KBM-7 (cell line): ENCODE results near the gene THBS2.
A peak's percentile ranks its signal among the peaks of the same experiment; 100 is the strongest.
"Not testable (repeated sequence)": the region's sequence is repeated elsewhere in the genome, so short reads cannot be mapped to it uniquely, and the experiment has no call there.

Experiments used
- DNase-seq: peaks from one replicate; pipeline ENCODE4 v3.0.0-alpha.2; 2015
- in situ Hi-C: fragments of 300-500 bp; cut with MboI; formaldehyde crosslinking; loops from 2 replicates; pipeline ENCODE4 v1.14.3; 2020; ENCODE audit warnings: low sequenced_read_pairs, low pct_unique_long_range_greater_than_20kb, mixed read lengths

The THBS2 gene

DNA sequence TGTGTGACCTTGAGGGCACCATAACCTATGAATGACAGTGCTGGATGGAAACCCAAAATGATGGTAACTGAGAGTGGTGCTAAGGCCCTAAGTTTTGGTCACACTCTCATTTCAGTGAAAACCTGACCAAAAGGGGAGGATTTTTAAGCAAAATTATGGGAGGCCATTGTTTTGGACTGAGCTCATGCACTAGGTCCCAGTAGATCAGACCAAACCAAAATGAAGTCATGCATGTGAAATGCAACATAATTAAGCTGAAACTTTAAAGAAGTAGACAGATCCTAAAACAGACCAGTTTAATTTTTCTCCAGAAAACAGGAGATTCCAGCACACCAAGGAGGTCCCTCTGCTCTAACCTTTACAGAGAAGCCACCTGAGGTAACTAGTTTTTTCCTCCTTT, 24.0 kb upstream of the THBS2 start:
- in situ Hi-C loops = no loop called here

DNA sequence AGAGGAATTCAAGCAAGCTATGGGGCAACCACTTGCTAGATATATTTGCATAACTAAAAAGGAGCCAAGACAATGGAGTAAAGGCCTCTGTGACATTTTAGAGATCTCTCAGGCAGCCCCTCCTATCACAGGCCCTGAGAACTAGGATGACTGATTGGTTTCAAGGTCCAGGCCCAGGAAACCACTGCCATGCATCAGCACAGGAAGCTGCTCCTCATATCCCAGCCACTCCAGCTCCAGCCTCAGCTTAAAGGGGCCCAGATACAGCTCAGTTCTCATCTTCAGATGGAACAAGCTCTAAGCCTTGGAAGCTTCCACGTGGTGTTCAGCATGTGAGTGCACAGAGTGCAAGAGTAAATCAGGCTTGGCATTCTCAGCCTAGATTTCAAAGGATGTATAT, 21.1 kb upstream of the THBS2 start:
- no peak for DNase-seq

More for the DNA sequence above, 24.0 kb upstream of the THBS2 start:
- no peak for DNase-seq

DNA sequence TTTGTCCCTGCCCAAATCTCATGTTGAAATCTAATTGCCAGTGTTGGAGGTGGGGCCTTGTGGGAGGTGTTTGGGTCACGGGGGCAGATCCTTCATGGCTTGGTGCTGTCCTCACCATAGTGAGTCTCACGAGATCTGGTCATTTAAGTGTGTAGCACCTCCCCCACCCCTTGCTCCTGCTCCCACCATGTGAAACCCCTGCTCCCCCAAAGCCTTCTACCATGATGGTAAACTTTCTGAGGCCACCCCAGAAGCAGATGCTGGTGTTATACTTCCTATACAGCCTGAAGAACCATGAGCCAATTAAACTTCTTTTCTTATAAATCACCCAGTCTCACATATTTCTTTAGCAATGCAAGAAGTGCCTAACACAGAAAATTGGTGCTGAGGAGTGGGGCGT, 19.9 kb upstream of the THBS2 start:
- DNase-seq = no peak
- in situ Hi-C loops = no loop called here

More for the DNA sequence above, 21.1 kb upstream of the THBS2 start:
- in situ Hi-C loops = no loop called here

- in situ Hi-C loops = no loop called here
- no peak for DNase-seq
These were observed 18.2 kb upstream of the THBS2 start for GRCh38 chr6:169271877-169272216.

DNA sequence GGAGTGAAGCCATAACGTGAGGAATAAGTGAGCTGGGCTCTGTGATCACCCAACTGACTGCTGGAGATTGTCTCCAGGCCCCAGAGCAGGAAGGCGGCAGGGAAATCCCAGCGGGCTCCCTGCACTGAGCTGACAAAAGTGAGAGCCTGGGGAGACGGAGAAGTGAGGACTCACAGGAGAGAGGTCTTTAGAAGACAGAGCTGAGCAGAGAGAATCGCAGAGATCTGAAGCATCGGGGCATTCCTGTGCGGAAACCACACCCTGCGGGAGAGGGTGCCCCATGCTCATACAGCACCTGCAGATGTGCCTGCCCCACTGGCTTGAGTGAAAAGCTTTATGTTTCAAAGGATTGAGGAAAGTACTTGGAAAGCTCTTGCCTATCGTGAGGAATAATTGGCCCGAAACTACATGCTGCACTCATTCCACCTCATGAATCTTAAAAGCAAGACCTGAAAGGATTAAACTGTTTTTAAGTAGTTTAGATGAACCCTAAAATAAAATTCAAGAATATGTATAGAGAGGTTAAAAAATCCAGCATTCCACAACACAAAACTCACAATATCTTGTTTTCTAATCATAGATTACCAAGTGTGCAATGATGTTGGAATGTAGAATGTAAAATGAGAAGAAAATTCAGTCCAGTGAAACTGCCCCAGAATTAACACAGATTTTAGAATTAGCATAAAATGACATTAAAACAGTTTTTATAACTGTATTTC, 17.7 kb upstream of the THBS2 start:
- no peak for DNase-seq
- in situ Hi-C loops = no loop called here

- DNase-seq, in situ Hi-C loops: not testable (repeated sequence)
These were observed 16.4 kb upstream of the THBS2 start for GRCh38 chr6:169270077-169270380.

DNA sequence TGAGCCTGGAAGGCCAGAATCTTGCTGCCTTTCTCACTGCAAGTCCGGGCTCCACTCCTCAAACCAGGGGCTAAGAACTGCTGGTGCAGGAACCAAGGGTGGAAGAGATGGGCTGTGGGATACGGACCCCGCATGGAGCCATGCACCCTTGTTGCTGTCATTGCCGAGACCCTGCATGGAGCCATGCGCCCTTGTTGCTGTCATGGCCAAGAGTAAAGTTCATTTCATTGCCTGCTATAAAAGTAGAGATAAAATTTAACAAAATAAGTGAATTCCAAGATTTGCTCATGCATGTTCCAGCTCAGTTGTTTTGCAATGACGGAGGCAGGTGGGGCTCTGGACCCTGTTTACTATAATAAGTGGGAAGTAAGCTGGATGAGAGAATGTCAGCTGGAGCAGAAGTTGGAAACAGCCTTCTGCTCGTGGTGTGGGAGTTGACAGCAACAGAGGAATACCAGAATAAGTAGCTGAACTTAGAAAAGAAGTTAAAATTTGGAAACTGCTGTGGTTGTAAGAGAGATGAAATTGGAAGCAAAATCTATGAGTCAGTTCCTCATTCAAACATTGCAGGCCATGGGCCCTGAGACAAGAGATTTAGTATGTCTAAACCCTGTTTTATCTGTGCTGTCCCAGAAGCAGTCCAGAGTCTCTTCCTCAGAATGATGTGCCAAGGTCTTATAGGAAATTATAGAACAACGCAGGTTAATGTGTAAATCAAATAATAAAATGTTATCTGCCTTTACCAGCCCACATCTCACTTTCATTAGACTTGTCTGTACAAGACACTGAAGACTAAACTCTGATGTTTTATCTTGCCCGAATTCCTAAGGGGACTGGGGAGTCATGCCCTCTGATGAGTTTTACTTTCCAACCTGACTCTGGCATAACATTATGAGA, 15.8 kb upstream of the THBS2 start:
- peak; percentile 7 for DNase-seq
- in situ Hi-C loops = no loop called here

DNA sequence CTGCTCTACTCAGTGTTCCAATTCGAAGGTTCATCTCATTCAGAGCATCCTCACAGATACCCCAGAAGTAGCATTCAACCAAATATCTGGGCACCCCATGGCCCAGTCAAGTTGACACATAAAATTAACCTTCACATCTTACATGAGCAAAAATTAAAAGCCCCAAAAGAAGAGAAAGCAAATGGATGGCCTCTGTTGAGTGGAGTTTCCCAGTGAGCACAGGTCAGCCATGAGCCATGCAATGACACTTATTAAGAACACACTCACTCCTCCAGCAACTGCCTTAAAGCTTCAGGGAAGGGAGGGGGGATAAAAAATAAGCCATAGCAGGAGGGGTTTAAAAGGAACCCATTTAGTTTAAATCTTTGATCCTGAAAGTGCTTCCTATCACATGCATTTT, 14.6 kb upstream of the THBS2 start:
- no peak for DNase-seq
- in situ Hi-C loops = no loop called here

GRCh38 chr6:169266746-169267591, 13.3 kb upstream of the THBS2 start:
- DNase-seq = no peak
- in situ Hi-C loops = no loop called here

DNA sequence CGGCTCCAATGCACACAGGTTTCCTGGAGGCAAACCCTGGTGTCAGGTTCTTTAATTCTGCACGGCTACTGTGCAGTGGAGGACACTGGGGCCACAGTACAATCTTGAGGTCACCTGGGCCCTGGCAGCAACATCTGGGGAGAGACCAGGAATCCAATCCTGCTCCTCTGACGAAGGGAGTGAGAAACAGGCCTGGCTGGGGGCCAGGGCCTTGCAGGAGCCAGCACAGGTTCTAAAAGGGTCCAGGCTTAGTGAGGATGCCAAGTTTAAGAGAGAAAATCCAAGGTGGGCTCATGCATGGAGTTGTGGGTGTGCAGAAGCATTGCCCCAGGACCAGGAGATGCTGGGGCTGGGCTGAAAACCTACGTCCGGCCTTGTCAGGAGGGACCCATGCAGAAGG, 12.6 kb upstream of the THBS2 start:
- in situ Hi-C loops = no loop called here
- no peak for DNase-seq

GRCh38 chr6:169265486-169266131, 12.0 kb upstream of the THBS2 start:
- in situ Hi-C loops = no loop called here

DNA sequence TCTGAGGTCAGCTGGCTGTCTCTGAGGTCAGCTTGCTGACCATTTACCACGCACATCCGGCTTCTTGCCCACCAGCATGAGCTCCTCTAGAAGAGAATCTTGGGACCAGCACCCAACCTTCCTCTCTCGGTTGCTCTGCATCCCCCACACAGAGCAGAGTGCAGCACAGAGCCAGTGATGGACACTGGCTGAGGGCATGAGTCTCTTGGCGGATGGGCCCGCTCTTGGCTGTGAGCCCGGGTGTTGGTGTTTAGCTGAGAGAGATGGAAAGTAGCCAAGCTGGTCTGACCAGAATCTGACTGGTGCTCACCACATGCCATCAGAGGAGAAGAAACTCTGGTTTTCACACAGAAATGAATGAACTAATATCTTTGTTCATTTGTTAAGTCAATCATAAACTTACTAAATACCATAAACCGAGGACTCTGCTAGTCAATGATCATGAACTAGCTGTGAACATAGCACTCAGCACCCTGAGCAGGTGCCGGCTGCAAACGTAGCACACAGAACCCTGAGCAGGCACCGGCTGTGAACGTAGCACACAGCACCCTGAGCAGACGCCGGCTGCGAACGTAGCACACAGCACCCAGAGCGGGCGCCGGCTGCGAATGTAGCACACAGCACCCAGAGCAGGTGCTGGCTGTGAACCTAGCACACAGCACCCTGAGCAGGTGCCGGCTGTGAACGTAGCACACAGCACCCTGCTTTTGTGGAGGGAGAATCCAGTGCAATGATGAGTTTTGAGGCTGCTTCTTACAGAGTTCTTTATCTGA, 10.4 kb upstream of the THBS2 start:
- in situ Hi-C loops = no loop called here
- no peak for DNase-seq

More at GRCh38 chr6:169265486-169266131, 12.0 kb upstream of the THBS2 start:
- DNase-seq = no peak

- in situ Hi-C loops = no loop called here
- DNase-seq = no peak
These were observed 9.7 kb upstream of the THBS2 start for GRCh38 chr6:169263374-169263773.

DNA sequence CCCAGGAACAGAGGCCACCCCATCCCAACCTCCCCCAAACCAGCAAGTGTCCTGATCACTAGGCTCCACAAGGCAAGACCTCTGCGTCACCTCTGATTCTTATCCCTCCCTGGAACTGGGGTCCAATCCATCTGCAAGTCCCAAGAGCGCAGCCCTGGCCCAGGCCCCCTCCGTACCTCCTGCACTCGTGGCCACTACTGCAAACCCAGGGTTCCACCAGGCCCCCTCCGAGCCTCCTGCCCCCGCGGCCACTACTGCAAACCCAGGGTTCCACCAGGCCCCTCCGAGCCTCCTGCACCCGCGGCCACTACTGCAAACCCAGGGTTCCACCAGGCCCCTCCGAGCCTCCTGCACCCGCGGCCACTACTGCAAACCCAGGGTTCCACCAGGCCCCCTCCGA, 9.0 kb upstream of the THBS2 start:
- DNase-seq, in situ Hi-C loops: not testable (repeated sequence)

DNA sequence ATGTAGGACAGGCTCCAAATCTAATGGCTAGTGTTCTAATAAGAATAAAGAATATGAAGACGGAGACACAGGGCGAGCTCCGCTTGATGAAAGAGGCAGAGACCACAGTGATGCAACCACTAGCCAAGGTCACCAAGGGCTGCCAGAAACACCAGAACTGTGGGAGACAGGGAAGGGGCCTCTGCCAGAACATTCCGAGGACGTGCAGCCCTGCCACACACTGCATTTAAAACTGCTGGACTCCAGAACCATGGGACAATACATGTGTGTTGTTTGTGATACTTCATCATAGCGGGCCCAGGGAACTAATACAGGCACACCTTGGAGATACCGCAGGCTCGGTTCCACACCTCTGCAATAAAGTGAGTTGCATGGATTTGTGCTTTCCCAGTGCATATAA, 2.9 kb upstream of the THBS2 start:
- in situ Hi-C loops = no loop called here
- DNase-seq = no peak

GRCh38 chr6:169256061-169256460, 2.4 kb upstream of the THBS2 start:
- in situ Hi-C loops = no loop called here
- no peak for DNase-seq

GRCh38 chr6:169255643-169256042, 2.0 kb upstream of the THBS2 start:
- DNase-seq = no peak
- in situ Hi-C loops = no loop called here

DNA sequence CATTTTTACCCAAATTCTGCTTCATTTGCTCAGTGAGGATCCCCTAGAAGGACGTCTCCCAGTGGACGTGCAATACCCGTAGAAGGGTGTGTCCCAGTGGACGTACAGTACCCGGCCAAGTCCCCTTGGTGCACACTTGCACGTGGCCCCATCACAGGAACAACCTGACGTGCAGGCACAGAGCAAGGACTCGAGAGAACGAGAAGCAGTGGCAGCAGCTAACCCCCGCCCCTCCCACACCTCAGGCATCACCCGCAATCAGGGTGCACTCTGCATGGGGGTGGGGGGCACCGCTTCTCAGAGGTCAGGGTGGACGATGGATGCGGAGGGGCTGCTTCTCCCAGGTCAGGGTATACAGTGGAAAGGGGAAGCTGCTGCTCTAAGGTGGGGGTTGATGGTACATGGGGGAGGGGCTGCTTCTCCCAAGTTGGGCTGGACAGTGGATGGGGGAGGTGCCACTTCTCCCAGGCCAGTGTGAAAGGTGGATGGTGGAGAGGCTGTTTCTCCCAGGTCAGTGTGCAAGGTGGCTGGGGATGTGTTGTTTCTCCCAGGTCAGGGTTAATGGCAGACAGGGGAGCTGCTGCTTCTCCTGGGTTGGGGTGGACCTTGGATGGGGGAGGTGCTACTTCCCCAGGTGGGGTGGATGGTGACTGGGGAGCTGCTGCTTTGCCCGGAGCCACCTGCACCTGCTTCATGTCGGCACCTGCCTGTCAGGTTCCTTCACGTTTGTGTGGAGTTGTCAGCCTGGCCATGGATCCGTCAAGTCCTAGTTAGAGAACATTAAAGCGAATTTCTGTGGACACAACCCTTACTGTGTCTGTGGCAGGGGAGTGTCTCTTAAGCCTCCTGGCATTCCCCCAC, 1.0 kb upstream of the THBS2 start:
- in situ Hi-C loops = no loop called here
- peak; percentile 9 for DNase-seq
